Fibroblast of upper back skin (primary cell): ENCODE measurements around the gene PCDHGA7.
"Not testable (repeated sequence)": the region's sequence is repeated elsewhere in the genome, so short reads cannot be mapped to it uniquely, and the experiment has no call there.

Source experiments
- DNase-seq: peaks from one replicate; pipeline ENCODE4 v3.0.0-alpha.2; 2013

The PCDHGA7 gene

DNA sequence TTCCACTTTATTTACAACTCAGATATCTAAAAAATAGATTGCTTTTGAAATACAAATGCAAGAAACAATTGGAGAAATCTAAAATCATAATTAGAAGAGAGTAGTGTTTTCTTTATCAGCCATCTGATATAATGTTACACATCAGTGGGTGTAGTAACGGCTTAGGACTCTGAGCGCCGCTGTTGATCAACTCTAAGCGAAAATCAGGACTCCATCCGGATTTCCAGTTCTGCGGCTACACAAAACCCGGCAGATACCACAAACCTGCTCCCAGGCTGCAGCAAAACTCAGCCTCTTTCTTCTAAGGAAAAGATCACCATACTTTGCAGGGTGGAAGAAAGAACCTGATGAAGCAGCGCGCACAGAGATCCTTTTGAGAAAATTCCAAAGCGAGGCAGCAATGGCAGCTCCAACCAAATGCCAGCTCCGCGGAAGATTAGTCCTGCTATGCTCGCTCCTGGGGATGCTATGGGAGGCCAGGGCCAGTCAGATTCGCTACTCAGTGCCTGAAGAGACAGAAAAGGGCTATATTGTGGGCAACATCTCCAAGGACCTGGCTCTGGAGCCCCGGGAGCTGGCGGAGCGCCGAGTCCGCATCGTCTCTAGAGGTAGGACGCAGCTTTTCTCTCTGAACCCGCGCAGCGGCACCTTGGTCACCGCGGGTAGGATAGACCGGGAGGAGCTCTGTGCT lies 20.2 kb downstream of the PCDHGA7 start, which contains the start of gene PCDHGA9:
Gene PCDHGA9 (plus strand): TSS at position 226 of the 691 bp plus-strand sequence. CDS start 175 bp downstream, at position 401.
- peak; percentile 30 for DNase-seq

DNA sequence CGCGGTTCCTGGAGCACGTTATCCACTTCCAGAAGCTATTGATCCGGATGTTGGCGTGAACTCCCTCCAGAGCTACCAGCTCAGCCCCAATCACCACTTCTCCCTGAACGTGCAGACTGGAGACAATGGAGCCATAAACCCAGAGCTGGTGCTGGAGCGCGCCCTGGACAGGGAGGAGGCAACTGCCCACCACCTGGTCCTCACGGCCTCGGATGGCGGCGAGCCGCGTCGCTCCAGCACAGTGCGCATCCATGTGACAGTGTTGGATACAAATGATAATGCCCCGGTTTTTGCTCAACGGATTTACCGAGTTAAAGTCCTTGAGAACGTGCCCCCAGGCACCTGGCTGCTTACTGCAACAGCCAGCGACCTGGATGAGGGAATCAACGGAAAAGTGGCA lies 20.8 kb downstream of the PCDHGA7 start:
- no peak for DNase-seq

DNA sequence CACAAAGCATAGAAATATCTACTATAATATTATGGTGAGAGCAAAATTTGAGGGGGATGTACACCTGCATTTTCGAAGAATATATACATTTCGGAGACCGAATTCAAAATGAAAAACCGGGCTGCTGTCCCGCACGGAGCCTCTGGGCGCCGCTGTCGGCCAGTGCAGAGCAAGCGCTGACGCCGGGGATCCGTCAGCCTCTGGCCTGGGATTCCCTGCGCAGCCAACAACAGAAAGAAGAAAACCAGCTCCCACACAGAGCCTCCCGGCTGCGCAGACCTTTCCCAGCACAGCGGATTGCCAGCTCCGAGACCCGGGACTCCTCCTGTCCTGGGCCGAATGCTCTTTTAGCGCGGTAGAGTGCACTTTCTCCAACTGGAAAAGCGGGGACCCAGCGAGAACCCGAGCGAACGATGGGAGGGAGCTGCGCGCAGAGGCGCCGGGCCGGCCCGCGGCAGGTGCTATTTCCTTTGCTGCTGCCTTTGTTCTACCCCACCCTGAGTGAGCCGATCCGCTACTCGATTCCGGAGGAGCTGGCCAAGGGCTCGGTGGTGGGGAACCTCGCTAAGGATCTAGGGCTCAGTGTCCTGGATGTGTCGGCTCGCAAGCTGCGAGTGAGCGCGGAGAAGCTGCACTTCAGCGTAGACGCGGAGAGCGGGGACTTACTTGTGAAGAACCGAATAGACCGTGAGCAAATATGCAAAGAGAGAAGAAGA lies 25.4 kb downstream of the PCDHGA7 start, which contains the start of gene PCDHGB6:
Gene PCDHGB6 (plus strand): TSS at position 232 of the 716 bp plus-strand sequence. CDS start 182 bp downstream, at position 414.
- not testable (repeated sequence) for DNase-seq

DNA sequence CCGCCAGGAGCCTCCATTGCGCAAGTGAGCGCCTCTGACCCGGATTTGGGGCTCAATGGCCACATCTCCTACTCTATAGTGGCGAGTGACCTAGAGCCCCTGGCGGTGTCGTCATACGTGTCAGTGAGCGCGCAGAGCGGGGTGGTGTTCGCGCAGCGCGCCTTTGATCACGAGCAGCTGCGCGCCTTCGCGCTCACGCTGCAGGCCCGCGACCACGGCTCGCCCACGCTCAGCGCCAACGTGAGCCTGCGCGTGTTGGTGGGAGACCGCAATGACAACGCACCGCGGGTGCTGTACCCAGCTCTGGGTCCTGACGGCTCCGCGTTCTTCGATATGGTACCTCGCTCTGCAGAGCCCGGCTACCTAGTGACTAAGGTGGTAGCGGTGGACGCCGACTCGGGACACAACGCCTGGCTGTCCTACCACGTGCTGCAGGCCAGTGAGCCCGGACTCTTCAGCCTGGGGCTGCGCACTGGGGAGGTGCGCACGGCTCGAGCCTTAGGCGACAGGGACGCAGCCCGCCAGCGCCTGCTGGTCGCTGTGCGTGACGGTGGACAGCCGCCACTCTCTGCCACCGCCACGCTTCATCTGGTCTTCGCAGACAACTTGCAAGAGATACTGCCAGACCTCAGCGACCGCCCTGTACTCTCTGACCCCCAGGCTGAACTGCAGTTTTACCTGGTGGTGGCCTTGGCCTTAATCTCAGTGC lies 27.2 kb downstream of the PCDHGA7 start:
- DNase-seq: no peak

DNA sequence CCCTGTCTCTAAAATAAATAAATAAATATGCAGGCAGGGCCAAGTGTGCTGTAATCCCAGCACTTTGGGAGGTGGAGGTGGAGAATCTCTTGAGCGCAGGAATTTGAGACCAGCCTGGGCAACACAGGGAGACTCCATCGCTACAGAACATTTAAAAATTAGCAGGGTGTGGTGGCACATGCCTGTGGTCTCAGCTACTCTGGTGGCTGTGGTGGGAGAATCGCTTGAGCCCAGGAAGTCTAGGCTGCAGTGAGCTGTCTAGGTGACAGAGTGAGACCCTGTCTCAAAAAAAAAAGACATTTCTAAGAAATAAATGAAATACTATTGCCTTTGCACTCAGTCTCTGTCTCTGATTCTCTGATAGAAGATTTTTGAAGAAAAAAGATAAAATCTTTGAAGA lies 29.0 kb downstream of the PCDHGA7 start:
- no peak for DNase-seq

DNA sequence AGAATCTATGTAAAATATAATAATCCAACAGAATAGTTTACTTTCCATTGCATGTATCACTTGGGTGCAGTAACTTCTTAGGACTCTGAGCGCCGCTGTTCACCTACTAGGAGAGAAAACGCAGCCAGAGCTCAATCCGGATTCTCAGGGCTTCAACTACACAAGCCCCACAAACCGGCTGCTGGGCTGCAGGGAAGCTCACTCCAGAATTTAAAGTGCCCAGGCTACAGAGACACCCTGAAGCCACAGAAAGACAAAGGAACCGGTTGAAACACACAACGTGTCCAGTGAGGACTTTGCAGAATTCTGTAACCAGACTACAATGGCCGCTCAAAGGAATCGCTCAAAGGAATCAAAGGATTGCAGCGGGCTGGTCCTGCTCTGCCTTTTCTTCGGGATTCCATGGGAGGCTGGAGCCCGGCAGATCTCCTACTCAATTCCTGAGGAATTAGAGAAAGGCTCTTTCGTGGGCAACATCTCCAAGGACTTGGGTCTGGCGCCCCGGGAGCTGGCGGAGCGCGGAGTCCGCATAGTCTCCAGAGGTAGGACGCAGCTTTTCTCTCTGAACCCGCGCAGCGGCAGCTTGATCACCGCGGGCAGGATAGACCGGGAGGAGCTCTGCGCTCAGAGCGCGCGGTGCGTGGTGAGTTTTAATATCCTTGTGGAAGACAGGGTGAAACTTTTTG lies 30.5 kb downstream of the PCDHGA7 start, which contains the start of gene PCDHGA10:
Gene PCDHGA10 (plus strand): TSS at position 134 of the 686 bp plus-strand sequence. CDS start 189 bp downstream, at position 323.
- DNase-seq: peak; percentile 69

DNA sequence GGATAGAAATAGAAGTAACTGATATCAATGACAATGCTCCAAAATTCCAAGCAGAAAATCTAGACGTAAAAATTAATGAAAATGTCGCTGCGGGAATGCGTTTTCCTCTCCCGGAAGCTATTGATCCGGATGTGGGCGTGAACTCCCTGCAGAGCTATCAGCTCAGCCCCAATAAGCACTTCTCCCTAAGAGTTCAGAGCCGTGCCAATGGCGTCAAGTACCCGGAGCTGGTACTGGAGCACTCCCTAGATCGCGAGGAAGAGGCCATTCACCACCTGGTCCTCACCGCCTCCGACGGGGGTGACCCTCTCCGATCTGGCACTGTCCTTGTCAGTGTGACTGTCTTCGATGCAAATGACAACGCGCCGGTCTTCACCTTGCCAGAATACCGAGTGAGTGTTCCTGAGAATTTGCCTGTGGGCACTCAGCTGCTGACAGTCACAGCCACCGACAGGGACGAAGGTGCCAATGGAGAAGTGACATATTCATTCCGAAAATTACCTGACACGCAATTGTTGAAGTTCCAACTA lies 31.1 kb downstream of the PCDHGA7 start:
- DNase-seq: no peak

DNA sequence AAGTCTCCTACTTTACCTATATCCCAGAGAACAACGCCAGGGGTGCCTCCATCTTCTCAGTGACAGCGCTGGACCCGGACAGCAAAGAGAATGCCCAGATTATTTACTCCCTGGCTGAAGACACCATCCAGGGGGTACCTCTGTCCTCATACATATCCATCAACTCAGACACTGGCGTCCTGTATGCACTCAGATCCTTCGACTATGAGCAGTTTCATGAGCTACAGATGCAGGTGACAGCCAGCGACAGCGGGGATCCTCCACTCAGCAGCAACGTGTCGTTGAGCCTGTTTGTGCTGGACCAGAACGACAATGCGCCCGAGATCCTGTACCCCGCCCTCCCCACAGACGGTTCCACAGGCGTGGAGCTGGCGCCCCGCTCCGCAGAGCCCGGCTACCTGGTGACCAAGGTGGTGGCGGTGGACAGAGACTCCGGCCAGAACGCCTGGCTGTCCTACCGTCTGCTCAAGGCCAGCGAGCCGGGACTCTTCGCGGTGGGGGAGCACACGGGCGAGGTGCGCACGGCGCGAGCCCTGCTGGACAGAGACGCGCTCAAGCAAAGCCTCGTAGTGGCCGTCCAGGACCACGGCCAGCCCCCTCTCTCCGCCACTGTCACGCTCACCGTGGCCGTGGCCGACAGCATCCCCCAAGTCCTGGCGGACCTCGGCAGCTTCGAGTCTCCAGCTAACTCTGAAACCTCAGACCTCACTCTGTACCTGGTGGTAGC lies 32.2 kb downstream of the PCDHGA7 start:
- DNase-seq: not testable (repeated sequence)

DNA sequence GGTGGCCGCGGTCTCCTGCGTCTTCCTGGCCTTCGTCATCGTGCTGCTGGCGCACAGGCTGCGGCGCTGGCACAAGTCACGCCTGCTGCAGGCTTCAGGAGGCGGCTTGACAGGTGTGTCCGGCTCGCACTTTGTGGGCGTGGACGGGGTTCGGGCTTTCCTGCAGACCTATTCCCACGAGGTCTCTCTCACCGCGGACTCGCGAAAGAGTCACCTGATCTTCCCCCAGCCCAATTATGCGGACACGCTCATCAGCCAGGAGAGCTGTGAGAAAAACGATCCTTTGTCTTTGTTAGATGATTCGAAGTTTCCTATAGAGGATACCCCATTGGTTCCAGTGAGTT lies 32.7 kb downstream of the PCDHGA7 start:
- not testable (repeated sequence) for DNase-seq

DNA sequence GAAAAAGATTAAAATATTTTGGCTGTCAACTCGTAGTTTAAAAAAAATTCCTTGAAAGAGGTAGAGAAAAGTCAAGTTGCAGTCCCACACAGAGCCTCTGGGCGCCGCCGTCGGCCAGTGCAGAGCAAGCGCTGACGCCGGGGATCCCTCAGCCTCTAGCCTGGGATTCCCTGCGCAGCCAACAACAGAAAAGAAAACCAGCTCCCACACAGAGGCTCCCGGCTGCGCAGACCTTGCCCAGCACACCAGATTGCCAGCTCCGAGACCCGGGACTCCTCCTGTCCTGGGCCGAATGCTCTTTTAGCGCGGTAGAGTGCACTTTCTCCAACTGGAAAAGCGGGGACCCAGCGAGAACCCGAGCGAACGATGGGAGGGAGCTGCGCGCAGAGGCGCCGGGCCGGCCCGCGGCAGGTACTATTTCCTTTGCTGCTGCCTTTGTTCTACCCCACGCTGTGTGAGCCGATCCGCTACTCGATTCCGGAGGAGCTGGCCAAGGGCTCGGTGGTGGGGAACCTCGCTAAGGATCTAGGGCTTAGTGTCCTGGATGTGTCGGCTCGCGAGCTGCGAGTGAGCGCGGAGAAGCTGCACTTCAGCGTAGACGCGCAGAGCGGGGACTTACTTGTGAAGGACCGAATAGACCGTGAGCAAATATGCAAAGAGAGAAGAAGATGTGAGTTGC lies 35.1 kb downstream of the PCDHGA7 start, which contains the start of gene PCDHGB7:
Gene PCDHGB7 (plus strand): TSS at position 184 of the 679 bp plus-strand sequence. CDS start 183 bp downstream, at position 367.
- peak; percentile 80 for DNase-seq

DNA sequence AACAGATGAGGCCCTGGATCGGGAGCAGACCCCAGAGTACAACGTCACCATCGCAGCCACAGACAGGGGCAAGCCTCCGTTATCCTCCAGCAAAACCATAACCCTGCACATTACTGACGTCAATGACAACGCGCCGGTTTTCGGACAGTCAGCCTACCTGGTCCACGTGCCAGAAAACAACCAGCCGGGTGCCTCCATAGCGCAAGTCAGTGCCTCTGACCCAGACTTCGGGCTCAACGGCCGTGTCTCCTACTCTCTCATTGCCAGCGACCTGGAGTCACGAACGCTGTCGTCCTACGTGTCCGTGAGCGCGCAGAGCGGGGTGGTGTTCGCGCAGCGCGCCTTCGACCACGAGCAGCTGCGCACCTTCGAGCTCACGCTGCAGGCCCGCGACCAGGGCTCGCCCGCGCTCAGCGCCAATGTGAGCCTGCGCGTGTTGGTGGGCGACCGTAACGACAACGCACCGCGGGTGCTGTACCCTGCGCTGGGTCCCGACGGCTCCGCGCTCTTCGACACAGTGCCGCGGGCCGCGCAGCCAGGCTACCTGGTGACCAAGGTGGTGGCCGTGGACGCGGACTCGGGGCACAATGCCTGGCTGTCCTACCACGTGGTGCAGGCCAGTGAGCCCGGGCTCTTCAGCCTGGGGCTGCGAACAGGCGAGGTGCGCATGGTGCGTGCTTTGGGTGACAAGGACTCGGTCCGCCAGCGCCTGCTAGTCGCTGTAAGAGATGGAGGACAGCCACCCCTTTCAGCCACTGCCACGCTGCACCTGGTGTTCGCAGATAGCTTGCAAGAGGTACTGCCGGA lies 36.7 kb downstream of the PCDHGA7 start:
- DNase-seq: no peak

DNA sequence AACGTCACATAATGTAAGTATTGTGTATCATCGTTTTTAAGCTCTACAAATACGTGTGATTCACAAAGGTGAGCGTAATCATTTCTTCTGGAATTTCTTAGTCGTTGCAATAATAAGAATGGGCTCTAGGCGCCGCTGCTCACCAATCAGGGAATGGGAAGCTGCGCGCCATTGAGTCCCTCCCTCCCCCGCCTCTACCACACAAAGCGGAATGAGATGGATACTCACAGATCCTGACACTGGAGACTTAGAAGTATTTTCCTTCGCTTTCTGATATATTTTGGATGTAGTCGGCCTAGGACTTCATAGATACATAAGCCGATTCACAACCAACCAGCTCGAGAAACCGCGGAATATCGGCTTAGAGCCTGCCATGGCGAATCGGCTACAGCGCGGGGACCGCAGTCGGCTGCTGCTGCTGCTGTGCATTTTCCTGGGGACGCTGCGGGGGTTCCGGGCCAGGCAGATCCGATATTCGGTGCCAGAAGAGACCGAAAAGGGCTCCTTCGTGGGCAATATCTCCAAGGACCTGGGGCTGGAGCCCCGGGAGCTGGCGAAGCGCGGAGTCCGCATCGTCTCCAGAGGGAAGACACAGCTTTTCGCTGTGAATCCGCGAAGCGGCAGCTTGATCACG lies 38.4 kb downstream of the PCDHGA7 start, which contains the start of gene PCDHGA11:
Gene PCDHGA11 (plus strand): TSS at position 197 of the 634 bp plus-strand sequence. CDS start 177 bp downstream, at position 374.
- DNase-seq: peak; percentile 67

DNA sequence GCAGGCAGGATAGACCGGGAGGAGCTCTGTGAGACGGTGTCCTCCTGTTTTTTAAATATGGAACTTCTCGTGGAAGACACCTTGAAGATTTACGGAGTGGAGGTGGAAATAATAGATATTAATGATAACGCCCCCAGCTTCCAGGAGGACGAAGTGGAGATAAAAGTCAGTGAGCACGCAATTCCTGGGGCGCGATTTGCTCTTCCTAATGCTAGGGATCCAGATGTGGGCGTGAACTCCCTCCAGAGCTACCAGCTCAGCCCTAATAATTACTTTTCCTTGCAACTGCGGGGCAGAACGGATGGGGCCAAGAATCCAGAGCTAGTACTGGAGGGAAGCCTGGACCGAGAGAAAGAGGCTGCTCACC lies 38.9 kb downstream of the PCDHGA7 start:
- no peak for DNase-seq

DNA sequence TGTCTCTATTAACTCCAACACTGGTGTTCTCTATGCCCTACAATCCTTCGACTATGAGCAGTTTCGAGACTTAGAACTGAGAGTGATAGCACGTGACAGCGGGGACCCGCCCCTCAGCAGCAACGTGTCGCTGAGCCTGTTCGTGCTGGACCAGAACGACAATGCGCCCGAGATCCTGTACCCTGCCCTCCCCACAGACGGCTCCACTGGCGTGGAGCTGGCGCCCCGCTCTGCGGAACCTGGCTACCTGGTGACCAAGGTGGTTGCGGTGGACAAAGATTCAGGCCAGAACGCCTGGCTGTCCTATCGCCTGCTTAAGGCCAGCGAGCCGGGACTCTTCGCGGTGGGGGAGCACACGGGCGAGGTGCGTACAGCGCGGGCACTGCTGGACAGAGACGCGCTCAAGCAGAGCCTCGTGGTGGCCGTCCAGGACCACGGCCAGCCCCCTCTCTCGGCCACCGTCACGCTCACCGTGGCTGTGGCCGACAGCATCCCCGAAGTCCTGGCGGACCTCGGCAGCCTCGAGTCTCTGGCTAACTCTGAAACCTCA lies 40.3 kb downstream of the PCDHGA7 start:
- no peak for DNase-seq

DNA sequence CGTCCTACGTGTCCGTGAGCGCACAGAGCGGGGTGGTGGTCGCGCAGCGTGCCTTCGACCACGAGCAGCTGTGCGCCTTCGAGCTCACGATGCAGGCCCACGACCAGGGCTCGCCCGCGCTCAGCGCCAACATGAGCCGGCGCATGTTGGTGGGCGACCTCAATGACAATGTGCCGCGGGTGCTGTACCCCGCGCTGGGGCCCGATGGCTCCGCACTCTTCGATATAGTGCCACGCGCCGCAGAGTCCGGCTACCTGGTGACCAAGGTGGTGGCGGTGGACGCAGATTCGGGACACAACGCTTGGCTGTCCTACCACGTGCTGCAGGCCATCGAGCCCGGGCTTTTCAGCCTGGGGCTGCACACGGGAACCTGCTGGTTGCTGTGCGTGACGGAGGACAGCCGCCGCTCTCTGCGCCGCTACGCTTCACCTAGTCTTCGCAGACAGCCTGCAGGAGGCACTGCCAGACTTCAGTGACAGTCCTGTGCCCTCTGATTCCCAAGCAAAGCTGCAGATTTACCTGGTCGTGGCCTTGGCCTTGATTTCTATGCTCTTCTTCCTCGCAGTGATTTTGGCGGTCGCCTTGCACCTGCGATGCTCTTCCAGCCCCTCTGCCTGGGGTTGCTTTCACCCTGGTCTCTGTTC lies 45.4 kb downstream of the PCDHGA7 start:
- DNase-seq: no peak

DNA sequence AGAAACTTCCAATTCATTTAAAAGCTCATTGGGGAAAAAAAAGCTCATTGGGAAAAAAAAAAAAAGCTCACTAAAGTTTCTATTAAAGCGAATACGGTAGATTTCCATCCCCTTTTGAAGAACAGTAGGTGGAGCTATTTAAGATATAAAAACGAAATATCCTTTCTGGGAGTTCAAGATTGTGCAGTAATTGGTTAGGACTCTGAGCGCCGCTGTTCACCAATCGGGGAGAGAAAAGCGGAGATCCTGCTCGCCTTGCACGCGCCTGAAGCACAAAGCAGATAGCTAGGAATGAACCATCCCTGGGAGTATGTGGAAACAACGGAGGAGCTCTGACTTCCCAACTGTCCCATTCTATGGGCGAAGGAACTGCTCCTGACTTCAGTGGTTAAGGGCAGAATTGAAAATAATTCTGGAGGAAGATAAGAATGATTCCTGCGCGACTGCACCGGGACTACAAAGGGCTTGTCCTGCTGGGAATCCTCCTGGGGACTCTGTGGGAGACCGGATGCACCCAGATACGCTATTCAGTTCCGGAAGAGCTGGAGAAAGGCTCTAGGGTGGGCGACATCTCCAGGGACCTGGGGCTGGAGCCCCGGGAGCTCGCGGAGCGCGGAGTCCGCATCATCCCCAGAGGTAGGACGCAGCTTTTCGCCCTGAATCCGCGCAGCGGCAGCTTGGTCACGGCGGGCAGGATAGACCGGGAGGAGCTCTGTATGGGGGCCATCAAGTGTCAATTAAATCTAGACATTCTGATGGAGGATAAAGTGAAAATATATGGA lies 48.0 kb downstream of the PCDHGA7 start, which contains the start of gene PCDHGA12:
Gene PCDHGA12 (plus strand): TSS at position 176 of the 782 bp plus-strand sequence. CDS start 253 bp downstream, at position 429.
- DNase-seq: peak; percentile 89

DNA sequence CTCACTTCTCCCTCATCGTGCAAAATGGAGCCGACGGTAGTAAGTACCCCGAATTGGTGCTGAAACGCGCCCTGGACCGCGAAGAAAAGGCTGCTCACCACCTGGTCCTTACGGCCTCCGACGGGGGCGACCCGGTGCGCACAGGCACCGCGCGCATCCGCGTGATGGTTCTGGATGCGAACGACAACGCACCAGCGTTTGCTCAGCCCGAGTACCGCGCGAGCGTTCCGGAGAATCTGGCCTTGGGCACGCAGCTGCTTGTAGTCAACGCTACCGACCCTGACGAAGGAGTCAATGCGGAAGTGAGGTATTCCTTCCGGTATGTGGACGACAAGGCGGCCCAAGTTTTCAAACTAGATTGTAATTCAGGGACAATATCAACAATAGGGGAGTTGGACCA lies 48.7 kb downstream of the PCDHGA7 start:
- no peak for DNase-seq

DNA sequence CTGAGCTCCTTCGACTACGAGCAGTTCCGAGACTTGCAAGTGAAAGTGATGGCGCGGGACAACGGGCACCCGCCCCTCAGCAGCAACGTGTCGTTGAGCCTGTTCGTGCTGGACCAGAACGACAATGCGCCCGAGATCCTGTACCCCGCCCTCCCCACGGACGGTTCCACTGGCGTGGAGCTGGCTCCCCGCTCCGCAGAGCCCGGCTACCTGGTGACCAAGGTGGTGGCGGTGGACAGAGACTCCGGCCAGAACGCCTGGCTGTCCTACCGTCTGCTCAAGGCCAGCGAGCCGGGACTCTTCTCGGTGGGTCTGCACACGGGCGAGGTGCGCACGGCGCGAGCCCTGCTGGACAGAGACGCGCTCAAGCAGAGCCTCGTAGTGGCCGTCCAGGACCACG lies 49.8 kb downstream of the PCDHGA7 start:
- DNase-seq: not testable (repeated sequence)
